H9 (cell line): ENCODE measurements around the gene EPHB2. TPM values are rescaled to one million over a fixed set of nuclear protein-coding genes. Genes with fewer than 3 reads are reported as not detected.

Experiments used
- DNase-seq: peaks from one replicate; pipeline ENCODE4 v3.0.0-alpha.2; 2017
- H2AFZ ChIP-seq: one replicate; pipeline ENCODE4 v1.6.1; 2013; ENCODE audit warnings: mild to moderate bottlenecking, low read length, control low read depth, moderate library complexity
- H2AK5ac ChIP-seq: 2 replicates; pipeline ENCODE4 v1.6.1; 2013; ENCODE audit warnings: low read length, control low read depth, mixed read lengths; ENCODE audit not compliant: insufficient read length
- H2BK120ac ChIP-seq: one replicate; pipeline ENCODE4 v1.6.1; 2013; ENCODE audit warnings: low read depth, mild to moderate bottlenecking, low read length, control low read depth, inconsistent platforms; ENCODE audit not compliant: poor library complexity, severe bottlenecking
- H2BK12ac ChIP-seq: 2 replicates; pipeline ENCODE4 v1.6.1; 2013; ENCODE audit warnings: low read length, control low read depth, mixed read lengths, low read depth; ENCODE audit not compliant: insufficient read length
- H2BK15ac ChIP-seq: 2 replicates; pipeline ENCODE4 v1.6.1; 2013; ENCODE audit warnings: low read depth, low read length, control low read depth
- H2BK20ac ChIP-seq: one replicate; pipeline ENCODE4 v1.6.1; 2013; ENCODE audit warnings: low read depth, mild to moderate bottlenecking, low read length, control low read depth, inconsistent platforms; ENCODE audit not compliant: poor library complexity, severe bottlenecking
- H2BK5ac ChIP-seq: 2 replicates; pipeline ENCODE4 v1.6.1; 2013; ENCODE audit warnings: low read length, control low read depth, mixed read lengths; ENCODE audit not compliant: insufficient read length
- H3K14ac ChIP-seq: 2 replicates; pipeline ENCODE4 v1.6.1; 2013; ENCODE audit warnings: low read length, control low read depth; ENCODE audit not compliant: insufficient read depth
- H3K18ac ChIP-seq: 2 replicates; pipeline ENCODE4 v1.6.1; 2013; ENCODE audit warnings: low read depth, mild to moderate bottlenecking, mixed read lengths, low read length, control low read depth; ENCODE audit not compliant: insufficient read length
- H3K23ac ChIP-seq: 2 replicates; pipeline ENCODE4 v1.6.1; 2013; ENCODE audit warnings: low read length, control low read depth, mixed read lengths, low read depth; ENCODE audit not compliant: insufficient read length
- H3K23me2 ChIP-seq: 2 replicates; pipeline ENCODE4 v1.6.1; 2013; ENCODE audit warnings: low read depth, mild to moderate bottlenecking, mixed read lengths, low read length, control low read depth; ENCODE audit not compliant: insufficient read length, poor library complexity, severe bottlenecking
- H3K27ac ChIP-seq: 2 replicates; pipeline ENCODE4 v1.5.1; 2013; ENCODE audit warnings: low read length, control low read depth, mixed read lengths, low read depth; ENCODE audit not compliant: insufficient read length
- H3K27me3 ChIP-seq: 2 replicates; pipeline ENCODE4 v1.6.1; 2013; ENCODE audit warnings: low read length, control low read depth, inconsistent platforms; ENCODE audit not compliant: insufficient read depth
- H3K4ac ChIP-seq: 2 replicates; pipeline ENCODE4 v1.6.1; 2013; ENCODE audit warnings: low read depth, mild to moderate bottlenecking, control low read depth, inconsistent platforms, low read length, moderate library complexity
- H3K4me1 ChIP-seq: 2 replicates; pipeline ENCODE4 v1.6.1; 2013; ENCODE audit warnings: low read length, control low read depth, inconsistent platforms; ENCODE audit not compliant: insufficient read depth
- H3K4me2 ChIP-seq: 2 replicates; pipeline ENCODE4 v1.6.1; 2013; ENCODE audit warnings: low read length, control low read depth, mixed read lengths; ENCODE audit not compliant: insufficient read length, insufficient read depth
- H3K56ac ChIP-seq: 2 replicates; pipeline ENCODE4 v1.6.1; 2013; ENCODE audit warnings: low read depth, mild to moderate bottlenecking, mixed read lengths, low read length, control low read depth; ENCODE audit not compliant: insufficient read length
- H3K79me1 ChIP-seq: 2 replicates; pipeline ENCODE4 v1.6.1; 2013; ENCODE audit warnings: low read depth, mild to moderate bottlenecking, moderate library complexity, low read length, control low read depth, inconsistent platforms; ENCODE audit not compliant: insufficient read depth, poor library complexity, severe bottlenecking
- H3K79me2 ChIP-seq: 2 replicates; pipeline ENCODE4 v1.6.1; 2013; ENCODE audit warnings: low read length, control low read depth, inconsistent platforms; ENCODE audit not compliant: insufficient read depth
- H3K9ac ChIP-seq: 2 replicates; pipeline ENCODE4 v1.6.1; 2013; ENCODE audit warnings: low read length, control low read depth, mixed read lengths; ENCODE audit not compliant: insufficient read length; ENCODE audit errors: extremely low read depth
- H3K9me3 ChIP-seq: one replicate; pipeline ENCODE4 v1.6.1; 2013; ENCODE audit warnings: low read depth, low read length, inconsistent platforms; ENCODE audit not compliant: control insufficient read depth
- H3T11ph ChIP-seq: one replicate; pipeline ENCODE4 v1.6.1; 2013; ENCODE audit warnings: mild to moderate bottlenecking, low read length, control low read depth, inconsistent platforms
- H4K20me1 ChIP-seq: one replicate; pipeline ENCODE4 v1.6.1; 2013; ENCODE audit not compliant: control insufficient read depth, insufficient read length, insufficient read depth
- H4K5ac ChIP-seq: 2 replicates; pipeline ENCODE4 v1.6.1; 2013; ENCODE audit warnings: low read depth, mild to moderate bottlenecking, mixed read lengths, low read length, control low read depth; ENCODE audit not compliant: insufficient read length
- H4K8ac ChIP-seq: replicated peaks from 2 replicates; pipeline ENCODE4 v1.6.1; 2013; ENCODE audit warnings: low read length, control low read depth, mixed read lengths, low read depth; ENCODE audit not compliant: insufficient read length
- H4K91ac ChIP-seq: 2 replicates; pipeline ENCODE4 v1.6.1; 2013; ENCODE audit warnings: low read depth, mild to moderate bottlenecking, moderate library complexity, mixed read lengths, low read length, control low read depth; ENCODE audit not compliant: insufficient read length
- H3K27ac Mint-ChIP-seq, 3 experiments: 2 replicates in 2 of 3; 3 replicates in 1 of 3; pipeline ENCODE4 v1.8.0; 2020 to 2021; ENCODE audit warnings: mixed read lengths in 3 of 3, mild to moderate bottlenecking in 1 of 3, moderate library complexity in 1 of 3
- H3K27me3 Mint-ChIP-seq: 2 replicates; pipeline ENCODE4 v1.8.0; 2021; ENCODE audit warnings: low read depth, mild to moderate bottlenecking, moderate library complexity, mixed read lengths
- H3K36me3 Mint-ChIP-seq, 3 experiments: 2 replicates in 2 of 3; 3 replicates in 1 of 3; pipeline ENCODE4 v1.8.0; 2020 to 2021; ENCODE audit warnings: low read depth in 3 of 3, mixed read lengths in 3 of 3; ENCODE audit not compliant: insufficient read depth in 1 of 3
- H3K4me1 Mint-ChIP-seq, 2 experiments: 2 replicates each; pipeline ENCODE4 v1.8.0; 2020; ENCODE audit warnings: mixed read lengths in 2 of 2
- H3K4me3 Mint-ChIP-seq, 2 experiments: 2 replicates in 1 of 2; 3 replicates in 1 of 2; pipeline ENCODE4 v1.8.0; 2020 to 2021; ENCODE audit warnings: mild to moderate bottlenecking in 2 of 2, mixed read lengths in 2 of 2, moderate library complexity in 1 of 2
- H3K9me3 Mint-ChIP-seq, 2 experiments: 2 replicates in 1 of 2; 3 replicates in 1 of 2; pipeline ENCODE4 v1.8.0; 2020; ENCODE audit warnings: mild to moderate bottlenecking in 2 of 2, mixed read lengths in 2 of 2, moderate library complexity in 1 of 2
- WGBS: extraction: QIAGEN DNeasy Blood & Tissue Kit; methylation state at CpG from one replicate; pipeline ENCODE4 v1.1.7; 2013; ENCODE audit warnings: missing lambda C conversion rate, low lambda C conversion rate, mixed read lengths; ENCODE audit not compliant: insufficient read length; ENCODE audit errors: extremely low coverage; 5-methylcytosine and 5-hydroxymethylcytosine counted together
- total RNA-seq: library from RNA; stranded (reverse); gene quantifications from 2 replicates; pipeline ENCODE4 v1.2.1, GENCODE V29; 2021
- TF ChIP-seq, protein P1 (sequence below): fragments of 200-600 bp; sonication (generic); conservative IDR thresholded peaks from 3 replicates; pipeline ENCODE4 v1.8.0; 2021; ENCODE audit warnings: antibody characterized with exemption, mild to moderate bottlenecking

EPHB2 gene
- total RNA-seq, 1 experiment from 2014 or later = 9.5 TPM

DNA sequence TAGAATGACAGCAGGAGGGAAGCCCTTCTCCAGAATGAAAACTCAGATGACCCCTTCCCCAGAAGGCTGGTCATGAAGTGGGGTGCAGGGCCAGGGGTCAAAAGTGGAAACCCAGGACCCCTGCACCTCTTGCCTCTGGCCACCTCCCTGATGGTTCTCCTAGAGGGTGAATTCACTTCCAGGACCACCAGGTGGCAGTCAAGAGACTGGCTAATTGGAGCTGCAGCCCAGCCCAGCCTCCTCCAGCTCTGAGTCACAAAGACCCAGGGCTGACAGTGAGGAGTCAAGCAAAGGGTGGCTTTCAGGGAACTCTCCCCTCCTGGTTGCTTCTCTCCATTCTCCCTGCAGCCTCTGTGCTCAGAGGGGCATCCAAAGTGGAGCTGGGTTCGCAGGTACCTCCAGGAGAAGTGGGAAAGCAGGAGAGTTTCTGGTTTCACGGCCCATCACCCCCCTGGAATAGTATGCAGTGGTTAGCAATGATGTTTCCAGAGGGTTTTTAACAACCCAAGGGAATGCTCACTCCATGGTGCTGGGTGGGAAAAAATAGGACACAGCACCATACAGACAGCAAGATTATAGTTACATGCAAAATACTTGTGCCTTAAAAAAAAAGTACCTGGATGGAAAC lies 6.1 kb upstream of the EPHB2 start:
- H2AK5ac ChIP-seq = no peak overlapping the region
- H3K4ac ChIP-seq = no peak overlapping the region
- no CpG with 5 or more reads among the region's 2 CpGs for WGBS
- TF ChIP-seq, protein P1, sequence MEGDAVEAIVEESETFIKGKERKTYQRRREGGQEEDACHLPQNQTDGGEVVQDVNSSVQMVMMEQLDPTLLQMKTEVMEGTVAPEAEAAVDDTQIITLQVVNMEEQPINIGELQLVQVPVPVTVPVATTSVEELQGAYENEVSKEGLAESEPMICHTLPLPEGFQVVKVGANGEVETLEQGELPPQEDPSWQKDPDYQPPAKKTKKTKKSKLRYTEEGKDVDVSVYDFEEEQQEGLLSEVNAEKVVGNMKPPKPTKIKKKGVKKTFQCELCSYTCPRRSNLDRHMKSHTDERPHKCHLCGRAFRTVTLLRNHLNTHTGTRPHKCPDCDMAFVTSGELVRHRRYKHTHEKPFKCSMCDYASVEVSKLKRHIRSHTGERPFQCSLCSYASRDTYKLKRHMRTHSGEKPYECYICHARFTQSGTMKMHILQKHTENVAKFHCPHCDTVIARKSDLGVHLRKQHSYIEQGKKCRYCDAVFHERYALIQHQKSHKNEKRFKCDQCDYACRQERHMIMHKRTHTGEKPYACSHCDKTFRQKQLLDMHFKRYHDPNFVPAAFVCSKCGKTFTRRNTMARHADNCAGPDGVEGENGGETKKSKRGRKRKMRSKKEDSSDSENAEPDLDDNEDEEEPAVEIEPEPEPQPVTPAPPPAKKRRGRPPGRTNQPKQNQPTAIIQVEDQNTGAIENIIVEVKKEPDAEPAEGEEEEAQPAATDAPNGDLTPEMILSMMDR = peak; percentile 90
- H3K79me1 ChIP-seq = no peaks in the 10 kb centered on the region
- no peak overlapping the region for H2BK5ac ChIP-seq
- no peak overlapping the region for H3T11ph ChIP-seq
- no peak overlapping the region for H4K8ac ChIP-seq
- Mint-ChIP-seq H3K4me3 (no peak overlapping the region), H3K27me3 (peaks cover 22% of the 10 kb centered on the region), H3K27ac (no peak overlapping the region), H3K9me3 (no peaks in the 10 kb centered on the region; a peak in 1 of 5 replicates), H3K36me3 (no peaks in the 10 kb centered on the region), H3K4me1 (peaks cover 14 to 18% of the 10 kb centered on the region in 2 experiments; a peak in 3 of 4 replicates)
- no peak overlapping the region for H2BK12ac ChIP-seq
- no peak overlapping the region for H3K9ac ChIP-seq
- no peak overlapping the region for H2BK15ac ChIP-seq
- no peak overlapping the region for H3K23ac ChIP-seq
- DNase-seq = peak; percentile 87
- H3K27me3 ChIP-seq = no peaks in the 10 kb centered on the region
- no peak overlapping the region for H3K14ac ChIP-seq
- no peaks in the 10 kb centered on the region; the same call in 1 of the 2 replicates for H3K4me1 ChIP-seq
- no peak overlapping the region for H3K4me2 ChIP-seq
- H4K91ac ChIP-seq = no peak overlapping the region
- no peaks in the 10 kb centered on the region for H3K79me2 ChIP-seq
- H3K9me3 ChIP-seq = no peaks in the 10 kb centered on the region
- H2BK20ac ChIP-seq = no peak overlapping the region
- no peak overlapping the region for H4K5ac ChIP-seq
- no peaks in the 10 kb centered on the region for H4K20me1 ChIP-seq
- H3K23me2 ChIP-seq = no peaks in the 10 kb centered on the region
- H3K27ac ChIP-seq = no peak overlapping the region
- H2AFZ ChIP-seq = no peak overlapping the region
- no peak overlapping the region for H3K18ac ChIP-seq
- H2BK120ac ChIP-seq = no peak overlapping the region
- no peak overlapping the region for H3K56ac ChIP-seq
